H7 (cell line): ENCODE results near the gene DACH1. TPM values are rescaled to one million over a fixed set of nuclear protein-coding genes. Genes with fewer than 3 reads are reported as not detected.

Source experiments
- DNase-seq: peaks from one replicate; pipeline ENCODE4 v3.0.0; 2012
- H3K27me3 ChIP-seq: 2 replicates; pipeline ENCODE4 v1.6.0; 2011; ENCODE audit warnings: mild to moderate bottlenecking, low read length; ENCODE audit not compliant: control insufficient read depth, insufficient read depth
- H3K36me3 ChIP-seq: replicated peaks from 2 replicates; pipeline ENCODE4 v1.5.1; 2011; ENCODE audit warnings: low read length; ENCODE audit not compliant: control insufficient read depth, insufficient read depth
- H3K4me3 ChIP-seq: 2 replicates; pipeline ENCODE4 v1.5.1; 2011; ENCODE audit warnings: low read depth, mild to moderate bottlenecking, control low read depth, low read length, moderate library complexity; ENCODE audit not compliant: insufficient read depth
- total RNA-seq: library from RNA; depleted of rRNA; stranded (reverse); fragments of >200 nt; shearing (Covaris generic); gene quantifications from 2 replicates; pipeline ENCODE4 v1.2.3, GENCODE V29; 2014

DACH1 gene
- total RNA-seq, 1 experiment from 2014 or later = 0.28 TPM

GRCh38 chr13:71702253-71702652 lies 164.8 kb downstream of the DACH1 start:
- Histone ChIP-seq H3K36me3 (no peaks in the 10 kb centered on the region), H3K4me3 (no peak overlapping the region), H3K27me3 (no peaks in the 10 kb centered on the region)
- no peak for DNase-seq

- DNase-seq = no peak
- Histone ChIP-seq H3K27me3 (no peaks in the 10 kb centered on the region), H3K4me3 (no peak overlapping the region), H3K36me3 (no peaks in the 10 kb centered on the region)
Measured at GRCh38 chr13:71701741-71702140, 165.3 kb downstream of the DACH1 start.

- Histone ChIP-seq H3K4me3 (no peak overlapping the region), H3K36me3 (no peaks in the 10 kb centered on the region), H3K27me3 (no peaks in the 10 kb centered on the region)
- DNase-seq = peak; percentile 6
Measured at GRCh38 chr13:71699342-71699741, 167.7 kb downstream of the DACH1 start.

- H3K36me3 ChIP-seq = no peaks in the 10 kb centered on the region
- H3K4me3 ChIP-seq = no peak overlapping the region
- no peak for DNase-seq
- no peaks in the 10 kb centered on the region for H3K27me3 ChIP-seq
Measured at GRCh38 chr13:71695662-71696061, 171.3 kb downstream of the DACH1 start.

- peaks cover 24% of the 10 kb centered on the region for H3K27me3 ChIP-seq
- H3K36me3 ChIP-seq = no peaks in the 10 kb centered on the region
- DNase-seq = peak; percentile 23
- no peak overlapping the region for H3K4me3 ChIP-seq
Measured at GRCh38 chr13:71685072-71685471, 181.9 kb downstream of the DACH1 start.

GRCh38 chr13:71681901-71682613 lies 184.9 kb downstream of the DACH1 start:
- DNase-seq = no peak
- H3K27me3 ChIP-seq = peaks cover 24% of the 10 kb centered on the region
- H3K36me3 ChIP-seq = no peaks in the 10 kb centered on the region
- H3K4me3 ChIP-seq = no peak overlapping the region

- Histone ChIP-seq H3K27me3 (no peaks in the 10 kb centered on the region; the same call in 1 of the 2 replicates), H3K36me3 (no peaks in the 10 kb centered on the region), H3K4me3 (no peak overlapping the region)
- DNase-seq = no peak
Measured at GRCh38 chr13:71677124-71677523, 189.9 kb downstream of the DACH1 start.

- Histone ChIP-seq H3K27me3 (no peaks in the 10 kb centered on the region), H3K4me3 (no peak overlapping the region), H3K36me3 (no peaks in the 10 kb centered on the region)
- no peak for DNase-seq
Measured at GRCh38 chr13:71672512-71672911, 194.5 kb downstream of the DACH1 start.

GRCh38 chr13:71663431-71663830 lies 203.6 kb downstream of the DACH1 start:
- H3K4me3 ChIP-seq = no peak overlapping the region
- H3K27me3 ChIP-seq = no peaks in the 10 kb centered on the region
- no peak for DNase-seq
- H3K36me3 ChIP-seq = no peaks in the 10 kb centered on the region

GRCh38 chr13:71661921-71662320 lies 205.1 kb downstream of the DACH1 start:
- H3K4me3 ChIP-seq = no peak overlapping the region
- DNase-seq = no peak
- no peaks in the 10 kb centered on the region for H3K27me3 ChIP-seq
- H3K36me3 ChIP-seq = no peaks in the 10 kb centered on the region

GRCh38 chr13:71659404-71659803 lies 207.6 kb downstream of the DACH1 start:
- no peaks in the 10 kb centered on the region for H3K27me3 ChIP-seq
- no peak for DNase-seq
- H3K36me3 ChIP-seq = no peaks in the 10 kb centered on the region
- no peak overlapping the region for H3K4me3 ChIP-seq

- H3K36me3 ChIP-seq = no peaks in the 10 kb centered on the region
- H3K27me3 ChIP-seq = no peaks in the 10 kb centered on the region
- DNase-seq = no peak
Measured at GRCh38 chr13:71645467-71645866, 221.5 kb downstream of the DACH1 start.

GRCh38 chr13:71644579-71644978 lies 222.4 kb downstream of the DACH1 start:
- H3K27me3 ChIP-seq = no peaks in the 10 kb centered on the region
- no peak overlapping the region for H3K4me3 ChIP-seq
- no peak for DNase-seq
- no peaks in the 10 kb centered on the region for H3K36me3 ChIP-seq

More at GRCh38 chr13:71645467-71645866, 221.5 kb downstream of the DACH1 start:
- no peak overlapping the region for H3K4me3 ChIP-seq

GRCh38 chr13:71643448-71643860 lies 223.6 kb downstream of the DACH1 start:
- Histone ChIP-seq H3K36me3 (no peaks in the 10 kb centered on the region), H3K4me3 (no peak overlapping the region), H3K27me3 (no peaks in the 10 kb centered on the region)
- DNase-seq = no peak

- Histone ChIP-seq H3K4me3 (no peak overlapping the region), H3K27me3 (no peaks in the 10 kb centered on the region), H3K36me3 (no peaks in the 10 kb centered on the region)
- no peak for DNase-seq
Measured at GRCh38 chr13:71638751-71639150, 228.3 kb downstream of the DACH1 start.
